HG03066 (cell line): ENCODE measurements around the gene RNF44.

Experiments
- ATAC-seq: cut with Tn5 transposase; IDR thresholded peaks from one replicate; pipeline ENCODE4 v1.9.1; 2021; ENCODE audit warnings: low read depth; ENCODE audit not compliant: unreplicated experiment

RNF44 gene

GRCh38 chr5:176537554-176538229 lies 490 bp upstream of the RNF44 start:
- ATAC-seq = peak; percentile 65

- ATAC-seq = peak; percentile 30
These were observed 885 bp downstream of the RNF44 start for GRCh38 chr5:176536132-176536901.

DNA sequence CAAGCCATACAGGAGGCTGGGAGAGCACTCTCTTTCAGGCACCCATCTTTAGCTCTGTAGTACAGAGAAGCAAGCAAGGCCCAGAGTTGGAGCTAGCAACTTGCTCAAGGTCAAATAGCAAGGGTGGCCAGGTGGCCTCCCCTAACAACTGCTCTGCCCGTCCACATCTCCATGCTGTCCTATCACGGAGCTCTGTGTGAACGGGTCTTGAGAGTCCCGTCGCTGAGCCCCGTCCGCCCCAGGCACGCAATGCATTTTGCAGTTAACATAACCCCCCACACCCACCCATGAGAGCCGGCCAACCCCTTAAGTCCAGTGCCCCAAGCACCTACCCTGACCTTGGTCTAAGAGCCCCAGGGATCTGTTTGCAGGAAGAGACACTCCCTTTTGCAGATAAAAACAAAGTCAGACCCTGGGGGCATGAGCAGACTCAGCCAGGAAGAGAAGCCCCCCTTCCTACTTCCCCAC lies 1.5 kb downstream of the RNF44 start:
- no peak for ATAC-seq

DNA sequence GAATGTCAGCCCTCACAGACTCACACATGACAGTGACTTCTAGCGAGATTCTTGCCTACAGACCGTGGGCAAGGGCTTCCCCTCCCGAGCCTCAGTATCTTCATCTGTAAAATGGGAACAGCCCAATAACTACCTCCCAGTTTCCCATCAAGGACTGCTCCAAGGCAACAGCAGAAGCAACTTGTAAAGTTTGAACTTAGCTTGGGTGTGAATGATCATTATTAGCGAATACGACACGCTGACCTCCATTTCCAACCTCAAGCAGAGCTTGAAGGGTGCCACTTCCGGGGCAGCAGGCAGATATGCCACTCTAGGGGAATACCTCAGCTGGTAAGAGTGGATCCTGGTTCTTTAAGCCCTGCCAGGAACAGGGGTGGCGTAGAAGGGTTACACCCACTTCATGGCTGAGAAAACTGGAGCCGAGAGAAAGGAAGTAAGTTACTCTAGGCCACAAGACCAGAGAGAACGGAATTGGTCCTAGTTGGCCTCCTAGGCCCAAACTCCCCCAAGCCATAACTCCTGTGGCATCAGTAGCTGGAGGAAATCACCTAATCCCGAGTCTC lies 2.0 kb downstream of the RNF44 start:
- ATAC-seq = no peak

DNA sequence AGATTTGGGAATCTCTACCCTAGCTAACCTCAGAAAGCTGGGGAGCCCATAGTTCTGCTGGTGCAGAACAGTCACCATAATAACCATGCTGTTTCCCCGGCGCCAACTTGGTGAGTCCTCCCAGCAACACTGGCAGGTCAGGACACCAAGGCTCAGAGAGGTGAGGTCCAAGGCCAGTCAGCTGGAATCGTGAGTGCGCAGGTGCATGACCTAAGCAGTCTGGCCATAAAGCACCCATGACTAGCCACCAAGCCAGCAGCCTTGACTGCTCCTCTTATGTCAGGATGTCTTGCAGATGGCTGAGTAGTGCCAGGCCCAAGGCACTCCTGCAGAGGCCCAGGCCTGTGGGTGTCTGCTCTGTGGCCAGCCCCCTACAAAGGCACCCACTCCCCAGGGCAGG lies 2.6 kb downstream of the RNF44 start:
- ATAC-seq = no peak

DNA sequence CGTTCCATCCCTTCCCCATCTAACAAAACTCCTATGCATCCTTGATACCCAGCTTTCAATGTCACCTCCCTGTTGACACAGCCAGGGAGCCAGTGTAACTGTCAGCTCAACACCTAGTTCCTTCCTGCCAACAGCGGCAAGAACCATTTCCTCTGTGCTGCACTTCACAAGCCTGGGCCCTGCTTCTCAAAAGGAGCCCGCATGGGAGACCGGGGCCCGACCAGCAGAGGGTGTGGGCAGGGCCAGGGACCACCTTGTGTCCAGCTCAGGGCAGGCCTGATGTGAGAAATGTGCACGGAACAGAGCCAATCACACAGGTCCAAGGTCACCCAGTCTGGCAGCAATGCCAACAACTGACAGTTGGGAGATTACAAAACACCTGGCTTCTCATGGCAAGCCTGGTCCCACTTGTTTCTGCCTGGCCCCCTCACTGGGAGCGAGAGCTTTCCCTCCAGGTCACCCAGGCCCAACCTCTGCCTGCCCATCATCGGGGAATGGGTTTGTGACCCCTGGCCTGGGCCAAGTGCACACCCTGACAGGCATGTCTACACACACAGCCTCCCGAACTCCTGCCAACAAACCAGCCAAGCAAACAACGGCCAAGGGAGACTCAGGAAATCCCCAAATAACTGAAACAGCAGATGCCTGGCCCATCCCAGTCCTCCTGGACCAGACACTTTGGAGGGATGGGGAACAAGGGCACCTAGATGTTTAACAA lies 3.1 kb downstream of the RNF44 start:
- no peak for ATAC-seq

GRCh38 chr5:176533390-176533789 lies 3.8 kb downstream of the RNF44 start:
- ATAC-seq = no peak

- ATAC-seq = no peak
These were observed 4.4 kb downstream of the RNF44 start for GRCh38 chr5:176532795-176533194.

DNA sequence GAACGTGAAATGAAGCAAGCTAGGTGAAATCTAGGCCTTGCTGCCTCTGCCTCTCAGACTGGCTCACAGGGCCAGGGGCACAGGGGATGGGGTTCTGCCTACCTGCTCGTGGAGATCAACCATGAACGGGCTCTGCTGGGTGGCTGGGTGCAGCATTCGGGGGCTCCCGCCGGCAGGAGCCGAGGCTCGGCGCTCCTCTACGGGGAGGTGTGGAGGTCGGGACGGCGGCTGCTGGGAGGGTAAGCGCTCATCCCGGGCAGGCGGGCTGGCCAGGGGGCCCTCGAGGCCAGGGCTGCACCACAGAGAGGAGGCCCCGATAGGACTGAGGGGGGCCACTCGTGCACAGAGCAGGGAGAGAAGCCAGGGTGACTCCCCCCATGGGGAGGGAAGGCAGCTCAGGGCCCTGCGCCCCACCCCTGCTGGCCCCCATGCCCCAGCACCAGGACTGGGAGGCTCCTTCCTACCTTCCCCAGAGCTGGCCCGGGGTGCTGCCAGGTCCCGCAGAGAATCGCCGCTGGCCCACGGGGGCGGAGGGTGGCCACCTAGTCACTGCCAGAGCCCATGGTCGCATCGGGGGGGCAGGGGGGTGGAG lies 5.2 kb downstream of the RNF44 start:
- ATAC-seq = no peak

GRCh38 chr5:176530983-176531901 lies 6.0 kb downstream of the RNF44 start:
- ATAC-seq = no peak

GRCh38 chr5:176530393-176530982 lies 6.7 kb downstream of the RNF44 start:
- no peak for ATAC-seq

GRCh38 chr5:176529741-176530141 lies 7.5 kb downstream of the RNF44 start:
- ATAC-seq = no peak

- ATAC-seq = no peak
These were observed 8.0 kb downstream of the RNF44 start for GRCh38 chr5:176529116-176529740.

GRCh38 chr5:176528761-176529115 lies 8.5 kb downstream of the RNF44 start:
- ATAC-seq = no peak

DNA sequence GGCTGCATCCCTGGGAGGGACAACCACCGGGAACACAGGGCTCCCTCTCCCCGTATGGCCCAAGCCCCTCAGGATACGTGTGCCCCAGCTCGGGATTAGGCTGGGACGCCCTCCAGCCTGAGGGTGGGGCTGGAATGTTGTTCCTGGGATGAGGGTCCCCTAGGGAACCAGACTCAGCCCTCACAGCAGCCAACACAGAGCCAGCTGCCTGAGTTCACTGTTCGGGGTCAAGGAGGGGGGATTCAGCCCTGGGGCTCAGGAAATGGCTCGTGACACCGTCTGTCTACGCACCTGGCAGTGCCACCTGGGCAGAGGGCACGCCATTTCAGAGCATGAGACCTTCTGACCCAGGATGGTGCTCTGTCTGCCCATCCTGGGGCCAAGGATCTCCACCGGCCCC lies 8.9 kb downstream of the RNF44 start:
- ATAC-seq = no peak

GRCh38 chr5:176527246-176528222 lies 9.7 kb downstream of the RNF44 start:
- no peak for ATAC-seq

- ATAC-seq = no peak
These were observed 10.7 kb downstream of the RNF44 start for GRCh38 chr5:176526462-176526861.

GRCh38 chr5:176525677-176526076 lies 11.5 kb downstream of the RNF44 start:
- ATAC-seq = no peak
